Measurements from ENCODE around the gene OR6K2.

OR6K2 gene

GRCh38 chr1:158700552-158700951, at the start of gene OR6K2:
OR6K2 (minus strand) TSS chr1:158700652; CDS start chr1:158700652, 0 bp downstream.
- CTCF ChIA-PET: no interaction called here
- DNase-seq (ENCODE audit: extremely low spot score): no peak
- no peak for TF ChIP-seq NFRKB (IDR thresholded peaks at IDR 0.05)
- no peak for TF ChIP-seq PKNOX1 (IDR thresholded peaks at IDR 0.05)
- TF ChIP-seq SUZ12 (IDR thresholded peaks at IDR 0.05): no peak
- no peak for TF ChIP-seq SP1 (IDR thresholded peaks at IDR 0.05)
- no peak for TF ChIP-seq L3MBTL2 (conservative IDR thresholded peaks at IDR 0.05)
- TF ChIP-seq ARNT (IDR thresholded peaks at IDR 0.05): no peak
- TF ChIP-seq FOXM1 (IDR thresholded peaks at IDR 0.05; ENCODE audit: borderline replicate concordance): no peak
- no peak for TF ChIP-seq FOXK2 (IDR thresholded peaks at IDR 0.05)
- no peak for TF ChIP-seq ELF4 (IDR thresholded peaks at IDR 0.05)
- TF ChIP-seq BHLHE40 (IDR thresholded peaks at IDR 0.05; ENCODE audit: borderline replicate concordance): no peak
- TF ChIP-seq ZNF384 (IDR thresholded peaks at IDR 0.05): no peak
- POLR2A ChIA-PET: no interaction called here

- POLR2A ChIA-PET: no interaction called here
- DNase-seq (ENCODE audit: extremely low spot score): no peak
- TF ChIP-seq L3MBTL2 (conservative IDR thresholded peaks at IDR 0.05): no peak
- TF ChIP-seq LEF1 (IDR thresholded peaks at IDR 0.05; ENCODE audit: borderline replicate concordance): no peak
- TF ChIP-seq SUZ12 (IDR thresholded peaks at IDR 0.05): no peak
- TF ChIP-seq PKNOX1 (IDR thresholded peaks at IDR 0.05): no peak
- TF ChIP-seq TARDBP (IDR thresholded peaks at IDR 0.05): no peak
- no peak for TF ChIP-seq ELF4 (IDR thresholded peaks at IDR 0.05)
- no peak for TF ChIP-seq BHLHE40 (IDR thresholded peaks at IDR 0.05; ENCODE audit: borderline replicate concordance)
- TF ChIP-seq SP1 (IDR thresholded peaks at IDR 0.05): no peak
- TF ChIP-seq FOXM1 (IDR thresholded peaks at IDR 0.05; ENCODE audit: borderline replicate concordance): no peak
- CTCF ChIA-PET: no interaction called here
These were observed 35.4 kb upstream of the OR6K2 start for GRCh38 chr1:158735848-158736247.

- TF ChIP-seq PKNOX1 (IDR thresholded peaks at IDR 0.05) (no peak), ZNF384 (IDR thresholded peaks at IDR 0.05) (no peak), ELF4 (IDR thresholded peaks at IDR 0.05) (no peak)
- no peak for DNase-seq (ENCODE audit: extremely low spot score)
- CTCF ChIA-PET: no interaction called here
- POLR2A ChIA-PET: no interaction called here
These were observed 32.1 kb upstream of the OR6K2 start for GRCh38 chr1:158732524-158732923.

- ChIA-PET POLR2A (no interaction called here), CTCF (no interaction called here)
- no peak for DNase-seq (ENCODE audit: extremely low spot score)
- TF ChIP-seq ZNF384 (IDR thresholded peaks at IDR 0.05) (no peak), FOXK2 (IDR thresholded peaks at IDR 0.05) (no peak), CTBP1 (IDR thresholded peaks at IDR 0.05; ENCODE audit: borderline replicate concordance) (no peak), ARNT (IDR thresholded peaks at IDR 0.05) (no peak), TARDBP (IDR thresholded peaks at IDR 0.05) (no peak)
These were observed 31.3 kb upstream of the OR6K2 start for GRCh38 chr1:158731707-158732106.

- POLR2A ChIA-PET: no interaction called here
- CTCF ChIA-PET: no interaction called here
- DNase-seq (ENCODE audit: extremely low spot score): no peak
- TF ChIP-seq HDGF (IDR thresholded peaks at IDR 0.05; ENCODE audit: borderline replicate concordance) (no peak), FOXK2 (IDR thresholded peaks at IDR 0.05) (no peak)
These were observed 30.0 kb upstream of the OR6K2 start for GRCh38 chr1:158730453-158730852.

GRCh38 chr1:158728510-158729225, 28.2 kb upstream of the OR6K2 start:
- ChIA-PET CTCF (no interaction called here), POLR2A (no interaction called here)
- TF ChIP-seq ZNF384 (IDR thresholded peaks at IDR 0.05): no peak
- no peak for TF ChIP-seq BHLHE40 (IDR thresholded peaks at IDR 0.05; ENCODE audit: borderline replicate concordance)
- no peak for TF ChIP-seq SP1 (IDR thresholded peaks at IDR 0.05)
- TF ChIP-seq FOXK2 (IDR thresholded peaks at IDR 0.05): no peak
- TF ChIP-seq TARDBP (IDR thresholded peaks at IDR 0.05): no peak
- TF ChIP-seq CTBP1 (IDR thresholded peaks at IDR 0.05; ENCODE audit: borderline replicate concordance): no peak
- no peak for TF ChIP-seq NFRKB (IDR thresholded peaks at IDR 0.05)
- TF ChIP-seq PKNOX1 (IDR thresholded peaks at IDR 0.05): no peak
- TF ChIP-seq LEF1 (IDR thresholded peaks at IDR 0.05; ENCODE audit: borderline replicate concordance): no peak
- TF ChIP-seq HDGF (IDR thresholded peaks at IDR 0.05; ENCODE audit: borderline replicate concordance): no peak
- no peak for TF ChIP-seq FOXM1 (IDR thresholded peaks at IDR 0.05; ENCODE audit: borderline replicate concordance)
- no peak for TF ChIP-seq FOXA1 (IDR thresholded peaks at IDR 0.05)
- no peak for TF ChIP-seq L3MBTL2 (conservative IDR thresholded peaks at IDR 0.05)
- no peak for DNase-seq (ENCODE audit: extremely low spot score)

GRCh38 chr1:158724442-158724841, 24.0 kb upstream of the OR6K2 start:
- CTCF ChIA-PET: no interaction called here
- POLR2A ChIA-PET: no interaction called here
- TF ChIP-seq PKNOX1 (IDR thresholded peaks at IDR 0.05): no peak
- no peak for TF ChIP-seq NFRKB (IDR thresholded peaks at IDR 0.05)
- TF ChIP-seq FOXA1 (IDR thresholded peaks at IDR 0.05): no peak
- no peak for TF ChIP-seq L3MBTL2 (conservative IDR thresholded peaks at IDR 0.05)
- TF ChIP-seq ELF4 (IDR thresholded peaks at IDR 0.05): no peak
- no peak for TF ChIP-seq CTBP1 (IDR thresholded peaks at IDR 0.05; ENCODE audit: borderline replicate concordance)
- TF ChIP-seq ZNF384 (IDR thresholded peaks at IDR 0.05): no peak
- TF ChIP-seq BHLHE40 (IDR thresholded peaks at IDR 0.05; ENCODE audit: borderline replicate concordance): no peak
- TF ChIP-seq ARNT (IDR thresholded peaks at IDR 0.05): no peak
- TF ChIP-seq FOXK2 (IDR thresholded peaks at IDR 0.05): no peak
- no peak for TF ChIP-seq LEF1 (IDR thresholded peaks at IDR 0.05; ENCODE audit: borderline replicate concordance)
- no peak for TF ChIP-seq SP1 (IDR thresholded peaks at IDR 0.05)
- no peak for TF ChIP-seq HDGF (IDR thresholded peaks at IDR 0.05; ENCODE audit: borderline replicate concordance)
- TF ChIP-seq SUZ12 (IDR thresholded peaks at IDR 0.05): no peak
- no peak for TF ChIP-seq TARDBP (IDR thresholded peaks at IDR 0.05)
- no peak for TF ChIP-seq FOXM1 (IDR thresholded peaks at IDR 0.05; ENCODE audit: borderline replicate concordance)
- DNase-seq (ENCODE audit: extremely low spot score): no peak

All from HEK293T (cell line).